Psoas muscle (tissue), 8 donors: ENCODE measurements around the gene SPAG9. TPM values are rescaled to one million over a fixed set of nuclear protein-coding genes. Genes with fewer than 3 reads are reported as not detected.

ENCODE experiments used
- ATAC-seq, 4 donors: fragments of 200-7000 bp; cut with Tn5 transposase; one replicate each; pipeline ENCODE4 v1.9.1; 2020; ENCODE audit warnings: moderate library complexity in 3 of 4, mild to moderate bottlenecking in 2 of 4
- DNase-seq, 2 donors: peaks; one replicate each; pipeline ENCODE4 v3.0.0-alpha.2; 2020
- H3K27ac ChIP-seq: fragments of 200-600 bp; one replicate; pipeline ENCODE4 v1.8.0; 2022
- H3K27me3 ChIP-seq, 3 donors: fragments of 200-600 bp in 1 of 3; one replicate each; pipeline versions ENCODE4 v1.6.1 to v1.8.0; 2013 to 2022; ENCODE audit warnings: low read length in 2 of 3, mild to moderate bottlenecking in 2 of 3, moderate library complexity in 1 of 3; ENCODE audit not compliant: insufficient read depth in 3 of 3
- H3K36me3 ChIP-seq, 2 donors: fragments of 200-600 bp in 1 of 2; one replicate each; pipeline versions ENCODE4 v1.6.1 to v1.8.0; 2013 to 2022; ENCODE audit warnings: low read depth in 1 of 2, mild to moderate bottlenecking in 1 of 2, moderate library complexity in 1 of 2; ENCODE audit not compliant: insufficient read depth in 1 of 2
- H3K4me1 ChIP-seq: fragments of 200-600 bp; one replicate; pipeline ENCODE4 v1.8.0; 2022
- H3K4me3 ChIP-seq: fragments of 200-600 bp; one replicate; pipeline ENCODE4 v1.8.0; 2022; ENCODE audit warnings: mild to moderate bottlenecking
- H3K9me3 ChIP-seq: fragments of 200-600 bp; one replicate; pipeline ENCODE4 v1.8.0; 2022
- CTCF ChIP-seq: fragments of 200-600 bp; IDR thresholded peaks from one replicate; pipeline ENCODE4 v1.8.0; 2022; ENCODE audit warnings: antibody characterized with exemption
- WGBS, 3 donors: extraction: QIAGEN DNeasy Blood & Tissue Kit; methylation state at CpG; one replicate each; pipeline versions ENCODE4 v1.1.6 to v1.1.7; 2013; 5-methylcytosine and 5-hydroxymethylcytosine counted together
- intact Hi-C, 2 donors: fragments of 100-400 bp; cut with DNase I; formaldehyde crosslinking; loops; one replicate each; pipeline versions ENCODE4 v1.11.0 to v1.14.2; 2022
- polyA plus RNA-seq, 3 donors: library from polyadenylated mRNA; stranded (reverse); fragments of 200-250 nt; gene quantifications; one replicate each; pipeline ENCODE4 v1.2.3, GENCODE V29; 2013
- total RNA-seq, 4 donors: library from RNA; stranded (reverse); fragmentation: NEBNext Ultra II Directional in 2 of 4; extraction: Animal tissue kit (Norgen Biotek cat#: 25700) in 2 of 4; gene quantifications; one replicate each; pipeline versions ENCODE4 v1.2.1 to v1.2.4, GENCODE V29; 2021 to 2023
- donor health status: healthy with polysubstance abuse.
- donor health status: DM: no; HTN: no; CAD: no; lungs with moderate emphysema.
- donor health status: Bipolar disorder and iron deficiency.
- donor health status: healthy.
- donor health status: DM: yes; HTN: yes; CAD: no.
- donor health status: DM: no; HTN: no; CAD: no.
- donor health status: DM: no; HTN: no; CAD: no.
- donor health status: DM: yes; HTN: yes; CAD: no.

Gene SPAG9
- total and polyA plus RNA-seq, 7 donors = 34.8 to 133 (median 92.1) TPM

- Histone ChIP-seq H3K4me3 (no peak overlapping the region), H3K36me3 (no peaks in the 10 kb centered on the region), H3K27ac (peak overlapping the region; percentile 99), H3K27me3 (no peaks in the 10 kb centered on the region), H3K9me3 (no peaks in the 10 kb centered on the region), H3K4me1 (peaks cover 37% of the 10 kb centered on the region)
- TF ChIP-seq CTCF = no peak
- intact Hi-C loops = no loop called here
- no peak for DNase-seq
- 76 to 83% (median 78%) methylated on average over 5 of the region's 5 CpGs for WGBS, 3 donors
- ATAC-seq = no peak
Observed at GRCh38 chr17:50935996-50936266, 184.7 kb downstream of the SPAG9 start.

- 20 to 31% (median 27%) methylated on average over 16 of the region's 16 CpGs for WGBS, 3 donors
- ATAC-seq (peak; percentile 74 to 80 (median 77)), DNase-seq (peak; percentile 88 to 97)
- intact Hi-C loops = no loop called here
- Histone ChIP-seq H3K4me3 (no peak overlapping the region), H3K4me1 (peaks cover 42% of the 10 kb centered on the region), H3K27ac (peak overlapping the region; percentile 99), H3K9me3 (no peaks in the 10 kb centered on the region), H3K27me3 (no peaks in the 10 kb centered on the region), H3K36me3 (no peaks in the 10 kb centered on the region)
- TF ChIP-seq CTCF = no peak
Observed at GRCh38 chr17:50935221-50935995, 185.3 kb downstream of the SPAG9 start.

GRCh38 chr17:50934672-50935220 lies 185.9 kb downstream of the SPAG9 start:
- Histone ChIP-seq H3K4me3 (no peak overlapping the region), H3K27ac (peak overlapping the region; percentile 99), H3K27me3 (no peaks in the 10 kb centered on the region), H3K9me3 (no peaks in the 10 kb centered on the region), H3K36me3 (no peaks in the 10 kb centered on the region), H3K4me1 (peaks cover 48% of the 10 kb centered on the region)
- DNase-seq (peak in 1 of 2 donors; percentile 49), ATAC-seq (peak in 1 of 4 donors; percentile 3)
- intact Hi-C loops = no loop called here
- no peak for TF ChIP-seq CTCF
- 85 to 90% (median 87%) methylated on average over 15 of the region's 15 CpGs for WGBS, 3 donors

- DNase-seq (no peak), ATAC-seq (no peak)
- Histone ChIP-seq H3K36me3 (no peaks in the 10 kb centered on the region), H3K4me1 (peaks cover 48% of the 10 kb centered on the region), H3K9me3 (no peaks in the 10 kb centered on the region), H3K27me3 (no peaks in the 10 kb centered on the region), H3K27ac (peak overlapping the region; percentile 99), H3K4me3 (no peak overlapping the region)
- 85 to 92% (median 89%) methylated on average over 4 of the region's 4 CpGs for WGBS, 3 donors
- no peak for TF ChIP-seq CTCF
- intact Hi-C loops = no loop called here
Observed at GRCh38 chr17:50934161-50934560, 186.5 kb downstream of the SPAG9 start.
